Stimulated activated effector memory CD8-positive, alpha-beta T cell treated with anti-CD3 and anti-CD28 coated beads, Interleukin-12 subunit alpha, Interleukin-12 subunit beta, amount 100 ng/mL, for 72 hours (primary cell): ENCODE results near the gene SYT8.
"Not testable (repeated sequence)": the region's sequence is repeated elsewhere in the genome, so short reads cannot be mapped to it uniquely, and the experiment has no call there.

Experiments
- ATAC-seq: fragments of 150-1000 bp; cut with Tn5 transposase; 2 replicates; pipeline ENCODE4 v1.10.0; 2021
- DNase-seq, 2 donors: peaks; one replicate each; pipeline ENCODE4 v3.0.0; 2021 to 2022; ENCODE audit warnings: low spot score in 2 of 2
- H3K27ac Mint-ChIP-seq: one replicate; pipeline ENCODE4 v1.8.0; 2022; ENCODE audit warnings: mild to moderate bottlenecking, mixed read lengths
- H3K36me3 Mint-ChIP-seq: one replicate; pipeline ENCODE4 v1.8.0; 2022; ENCODE audit warnings: mild to moderate bottlenecking, mixed read lengths
- H3K4me1 Mint-ChIP-seq: one replicate; pipeline ENCODE4 v1.8.0; 2022; ENCODE audit warnings: mixed read lengths
- H3K4me3 Mint-ChIP-seq: one replicate; pipeline ENCODE4 v1.8.0; 2022; ENCODE audit warnings: mild to moderate bottlenecking, mixed read lengths
- H3K9me3 Mint-ChIP-seq: one replicate; pipeline ENCODE4 v1.8.0; 2022; ENCODE audit warnings: mixed read lengths

The SYT8 gene

GRCh38 chr11:1812274-1812673, 22.5 kb upstream of the SYT8 start:
- Mint-ChIP-seq H3K36me3 (no peaks in the 10 kb centered on the region), H3K27ac (no peak overlapping the region), H3K4me1 (no peaks in the 10 kb centered on the region), H3K9me3 (no peaks in the 10 kb centered on the region), H3K4me3 (no peak overlapping the region)
- no peak for DNase-seq
- ATAC-seq, result no peak

- H3K4me1 Mint-ChIP-seq, result no peaks in the 10 kb centered on the region
- H3K27ac Mint-ChIP-seq, result no peak overlapping the region
- H3K4me3 Mint-ChIP-seq, result no peak overlapping the region
- no peak for DNase-seq
- no peaks in the 10 kb centered on the region for H3K36me3 Mint-ChIP-seq
- H3K9me3 Mint-ChIP-seq, result no peaks in the 10 kb centered on the region
- ATAC-seq, result no peak
These were observed 22.0 kb upstream of the SYT8 start for GRCh38 chr11:1812801-1813200.

- not testable (repeated sequence) for H3K9me3 Mint-ChIP-seq, DNase-seq, H3K4me1 Mint-ChIP-seq, H3K36me3 Mint-ChIP-seq, H3K4me3 Mint-ChIP-seq, ATAC-seq, H3K27ac Mint-ChIP-seq
These were observed 21.4 kb upstream of the SYT8 start for GRCh38 chr11:1813356-1813755.

GRCh38 chr11:1814691-1815090, 20.1 kb upstream of the SYT8 start:
- Mint-ChIP-seq H3K4me1 (no peaks in the 10 kb centered on the region), H3K4me3 (no peak overlapping the region), H3K9me3 (no peaks in the 10 kb centered on the region), H3K27ac (no peak overlapping the region), H3K36me3 (no peaks in the 10 kb centered on the region)
- ATAC-seq (no peak), DNase-seq (no peak)

- H3K9me3 Mint-ChIP-seq, result no peaks in the 10 kb centered on the region
- no peak overlapping the region for H3K4me3 Mint-ChIP-seq
- no peaks in the 10 kb centered on the region for H3K36me3 Mint-ChIP-seq
- H3K4me1 Mint-ChIP-seq, result no peaks in the 10 kb centered on the region
- H3K27ac Mint-ChIP-seq, result no peak overlapping the region
- no peak for ATAC-seq
- no peak for DNase-seq
These were observed 19.5 kb upstream of the SYT8 start for GRCh38 chr11:1815311-1815710.

GRCh38 chr11:1815751-1816150, 19.0 kb upstream of the SYT8 start:
- ATAC-seq, result no peak
- no peaks in the 10 kb centered on the region for H3K4me1 Mint-ChIP-seq
- no peak overlapping the region for H3K4me3 Mint-ChIP-seq
- DNase-seq, result no peak
- H3K9me3 Mint-ChIP-seq, result no peaks in the 10 kb centered on the region
- no peaks in the 10 kb centered on the region for H3K36me3 Mint-ChIP-seq
- H3K27ac Mint-ChIP-seq, result no peak overlapping the region

- no peaks in the 10 kb centered on the region for H3K36me3 Mint-ChIP-seq
- no peak overlapping the region for H3K27ac Mint-ChIP-seq
- ATAC-seq, result no peak
- no peaks in the 10 kb centered on the region for H3K4me1 Mint-ChIP-seq
- DNase-seq, result no peak
- H3K4me3 Mint-ChIP-seq, result no peak overlapping the region
- H3K9me3 Mint-ChIP-seq, result no peaks in the 10 kb centered on the region
These were observed 17.8 kb upstream of the SYT8 start for GRCh38 chr11:1817000-1817399.

- ATAC-seq (no peak), DNase-seq (no peak)
- Mint-ChIP-seq H3K4me3 (no peak overlapping the region), H3K27ac (no peak overlapping the region), H3K36me3 (no peaks in the 10 kb centered on the region), H3K4me1 (no peaks in the 10 kb centered on the region), H3K9me3 (no peaks in the 10 kb centered on the region)
These were observed 17.3 kb upstream of the SYT8 start for GRCh38 chr11:1817511-1817910.

GRCh38 chr11:1819074-1819473, 15.7 kb upstream of the SYT8 start:
- H3K27ac Mint-ChIP-seq, result peak overlapping the region; percentile 72
- no peaks in the 10 kb centered on the region for H3K9me3 Mint-ChIP-seq
- H3K4me3 Mint-ChIP-seq, result no peak overlapping the region
- no peaks in the 10 kb centered on the region for H3K4me1 Mint-ChIP-seq
- ATAC-seq (no peak), DNase-seq (no peak)
- no peaks in the 10 kb centered on the region for H3K36me3 Mint-ChIP-seq

GRCh38 chr11:1820463-1821325, 14.1 kb upstream of the SYT8 start:
- Mint-ChIP-seq H3K36me3 (no peaks in the 10 kb centered on the region), H3K4me1 (no peaks in the 10 kb centered on the region), H3K27ac (no peak overlapping the region), H3K4me3 (no peak overlapping the region), H3K9me3 (no peaks in the 10 kb centered on the region)
- ATAC-seq (no peak), DNase-seq (no peak)

GRCh38 chr11:1821562-1821961, 13.2 kb upstream of the SYT8 start:
- no peaks in the 10 kb centered on the region for H3K4me1 Mint-ChIP-seq
- no peak overlapping the region for H3K4me3 Mint-ChIP-seq
- H3K9me3 Mint-ChIP-seq, result no peaks in the 10 kb centered on the region
- H3K27ac Mint-ChIP-seq, result no peak overlapping the region
- ATAC-seq (no peak), DNase-seq (no peak)
- no peaks in the 10 kb centered on the region for H3K36me3 Mint-ChIP-seq

GRCh38 chr11:1822648-1823375, 12.0 kb upstream of the SYT8 start:
- H3K27ac Mint-ChIP-seq, result no peak overlapping the region
- ATAC-seq (no peak), DNase-seq (no peak)
- H3K36me3 Mint-ChIP-seq, result no peaks in the 10 kb centered on the region
- H3K9me3 Mint-ChIP-seq, result no peaks in the 10 kb centered on the region
- no peaks in the 10 kb centered on the region for H3K4me1 Mint-ChIP-seq
- no peak overlapping the region for H3K4me3 Mint-ChIP-seq

GRCh38 chr11:1823376-1824220, 11.2 kb upstream of the SYT8 start:
- DNase-seq, result no peak
- Mint-ChIP-seq H3K27ac (peak overlapping the region; percentile 43), H3K9me3 (no peaks in the 10 kb centered on the region), H3K4me1 (no peaks in the 10 kb centered on the region), H3K4me3 (no peak overlapping the region), H3K36me3 (no peaks in the 10 kb centered on the region)
- ATAC-seq, result no peak

GRCh38 chr11:1824221-1825038, 10.4 kb upstream of the SYT8 start:
- Mint-ChIP-seq H3K4me1 (no peaks in the 10 kb centered on the region), H3K27ac (peak overlapping the region; percentile 43), H3K9me3 (no peaks in the 10 kb centered on the region), H3K36me3 (no peaks in the 10 kb centered on the region), H3K4me3 (no peak overlapping the region)
- no peak for ATAC-seq
- no peak for DNase-seq
